OCI-LY7 (cell line): Measurements from ENCODE around the gene GTF3C1. TPM values are rescaled to one million over a fixed set of nuclear protein-coding genes. Genes with fewer than 3 reads are reported as not detected.

Experiments
- BruUV-seq: library from RNA; stranded (reverse); fragments of 400-500 nt; replicated peaks from 2 replicates; lab custom pipeline; 2021; lab: Mats Ljungman, UMichigan
- CTCF ChIA-PET: fragments of 300-600 bp; sonication (Branson Sonifier 250); formaldehyde crosslinking; loops from one replicate; lab custom pipeline; 2022; ENCODE audit warnings: antibody characterized with exemption; ENCODE audit not compliant: unreplicated experiment; lab: Charles Lee
- POLR2A ChIA-PET: fragments of 300-600 bp; sonication (Branson Sonifier 250); formaldehyde crosslinking; loops from one replicate; lab custom pipeline; 2022; ENCODE audit warnings: antibody characterized with exemption; lab: Charles Lee
- DNase-seq: peaks from one replicate; pipeline ENCODE4 v3.0.0-alpha.2; 2015; ENCODE audit warnings: low spot score
- H2AFZ ChIP-seq: fragments of 200-600 bp; sonication (generic), shearing (Covaris generic); 2 replicates; pipeline ENCODE4 v1.6.1; 2014; ENCODE audit warnings: mild to moderate bottlenecking, antibody characterized with exemption, low read length, moderate library complexity
- H3K27ac ChIP-seq: fragments of 200-600 bp; sonication (generic); 2 replicates; pipeline ENCODE4 v1.5.1; 2014; ENCODE audit warnings: mixed run types, low read depth, mild to moderate bottlenecking, moderate library complexity, low read length, inconsistent platforms; ENCODE audit not compliant: poor library complexity, severe bottlenecking
- H3K36me3 ChIP-seq: fragments of 200-600 bp; sonication (generic); 2 replicates; pipeline ENCODE4 v1.6.1; 2014; ENCODE audit warnings: mild to moderate bottlenecking, antibody characterized with exemption, low read length, moderate library complexity, mixed read lengths; ENCODE audit not compliant: insufficient read depth
- H3K4me1 ChIP-seq: fragments of 200-600 bp; sonication (generic); 2 replicates; pipeline ENCODE4 v1.5.1; 2014; ENCODE audit warnings: mild to moderate bottlenecking, low read length; ENCODE audit not compliant: insufficient read depth, poor library complexity, severe bottlenecking
- H3K4me2 ChIP-seq: fragments of 200-600 bp; sonication (generic); 2 replicates; pipeline ENCODE4 v1.6.1; 2014; ENCODE audit warnings: mild to moderate bottlenecking, low read length
- H3K4me3 ChIP-seq: fragments of 200-600 bp; sonication (generic); 2 replicates; pipeline ENCODE4 v1.5.1; 2014; ENCODE audit warnings: mild to moderate bottlenecking, low read depth, low read length; ENCODE audit not compliant: poor library complexity, severe bottlenecking
- H3K79me2 ChIP-seq: fragments of 200-600 bp; sonication (generic); 2 replicates; pipeline ENCODE4 v1.6.1; 2016; ENCODE audit warnings: low read depth, mild to moderate bottlenecking, low read length, moderate library complexity, mixed read lengths; ENCODE audit not compliant: insufficient read depth
- H3K9me2 ChIP-seq: fragments of 200-600 bp; sonication (generic); 2 replicates; pipeline ENCODE4 v1.6.1; 2016; ENCODE audit warnings: mild to moderate bottlenecking, low read length, mixed read lengths; ENCODE audit not compliant: insufficient read depth
- H3K9me3 ChIP-seq: fragments of 200-600 bp; sonication (generic); 2 replicates; pipeline ENCODE4 v1.6.1; 2014; ENCODE audit warnings: mild to moderate bottlenecking, mixed run types, low read length, mixed read lengths
- H4K20me1 ChIP-seq: fragments of 200-600 bp; sonication (generic); 2 replicates; pipeline ENCODE4 v1.6.1; 2014; ENCODE audit warnings: mild to moderate bottlenecking, antibody characterized with exemption, low read length, moderate library complexity, mixed read lengths; ENCODE audit not compliant: insufficient read depth
- CTCF ChIP-seq: fragments of 200-600 bp; sonication (generic); conservative IDR thresholded peaks from 2 replicates; pipeline ENCODE4 v1.5.1; 2014; ENCODE audit warnings: mild to moderate bottlenecking, antibody characterized with exemption, low read length, moderate library complexity, mixed read lengths
- EZH2phosphoT487 ChIP-seq: fragments of 200-600 bp; sonication (generic); IDR thresholded peaks from 2 replicates; pipeline ENCODE4 v1.6.1; 2018; ENCODE audit warnings: low read depth, borderline replicate concordance, mild to moderate bottlenecking, mixed run types, antibody characterized with exemption, low read length, moderate library complexity, mixed read lengths
- intact Hi-C: fragments of 100-400 bp; cut with micrococcal nuclease; formaldehyde crosslinking; loops from one replicate; pipeline ENCODE4 v1.10.0; 2022; ENCODE audit not compliant: unreplicated experiment
- total RNA-seq, 2 experiments: library from RNA; depleted of rRNA in 1 of 2; stranded (reverse); fragments of >200 nt in 1 of 2; shearing (Covaris generic) in 1 of 2; gene quantifications; 2 replicates each; pipeline ENCODE4 v1.2.3, GENCODE V29; 2014 to 2022

GTF3C1 gene
- total RNA-seq, 2 experiments from 2014 or later = 48.3 to 57.1 TPM

GRCh38 chr16:27473101-27473900 lies 76.4 kb downstream of the GTF3C1 start:
- CTCF ChIA-PET = no interaction called here

GRCh38 chr16:27472091-27473020 lies 77.4 kb downstream of the GTF3C1 start:
- TF ChIP-seq CTCF (no peak), EZH2phosphoT487 (no peak)
- intact Hi-C loops = no loop called here
- no TSS peak for BruUV-seq
- DNase-seq = no peak
- Histone ChIP-seq H3K4me3 (no peak overlapping the region), H3K4me1 (no peaks in the 10 kb centered on the region), H3K36me3 (peaks cover 70% of the 10 kb centered on the region), H3K4me2 (no peak overlapping the region), H3K27ac (no peak overlapping the region), H2AFZ (no peak overlapping the region), H4K20me1 (no peaks in the 10 kb centered on the region), H3K79me2 (no peaks in the 10 kb centered on the region), H3K9me3 (no peaks in the 10 kb centered on the region), H3K9me2 (no peaks in the 10 kb centered on the region)
- ChIA-PET CTCF (no interaction called here), POLR2A (no interaction called here)

More at GRCh38 chr16:27473101-27473900, 76.4 kb downstream of the GTF3C1 start:
- Histone ChIP-seq H2AFZ (no peak overlapping the region), H3K4me3 (no peak overlapping the region), H4K20me1 (no peaks in the 10 kb centered on the region), H3K27ac (no peak overlapping the region), H3K9me3 (no peaks in the 10 kb centered on the region), H3K79me2 (no peaks in the 10 kb centered on the region), H3K9me2 (no peaks in the 10 kb centered on the region), H3K4me1 (no peaks in the 10 kb centered on the region), H3K4me2 (no peak overlapping the region), H3K36me3 (peaks cover 67% of the 10 kb centered on the region)
- no peak for TF ChIP-seq EZH2phosphoT487
- no peak for TF ChIP-seq CTCF
- no TSS peak for BruUV-seq
- DNase-seq = no peak
- POLR2A ChIA-PET = no interaction called here
- intact Hi-C loops = no loop called here
